NCI-H226 (cell line): Measurements from ENCODE around the gene ERVK3-1.
"Not testable (repeated sequence)": the region's sequence is repeated elsewhere in the genome, so short reads cannot be mapped to it uniquely, and the experiment has no call there.

Source experiments
- DNase-seq: peaks from one replicate; pipeline ENCODE4 v3.0.0-alpha.2; 2015

ERVK3-1 gene

DNA sequence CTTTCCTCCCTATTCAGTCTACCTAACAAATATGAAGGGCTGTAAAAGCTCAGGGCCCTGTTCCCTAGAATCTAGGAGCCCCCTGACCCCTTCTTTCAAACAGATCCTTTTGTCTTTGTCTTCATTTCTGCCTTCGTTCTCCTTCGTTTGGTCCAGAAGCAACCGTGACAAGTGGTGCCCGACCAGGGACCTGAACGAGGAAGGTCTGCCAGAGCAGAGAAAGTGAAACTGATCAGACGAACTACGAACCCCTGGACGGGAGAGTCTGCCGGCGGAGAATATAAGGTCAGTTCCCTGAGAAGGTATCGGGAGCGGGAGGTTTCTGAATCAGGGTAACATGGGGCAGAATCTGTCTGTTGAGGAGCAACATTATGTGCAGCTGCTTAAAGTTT is 751 bp downstream of the ERVK3-1 start:
- DNase-seq = no peak

DNA sequence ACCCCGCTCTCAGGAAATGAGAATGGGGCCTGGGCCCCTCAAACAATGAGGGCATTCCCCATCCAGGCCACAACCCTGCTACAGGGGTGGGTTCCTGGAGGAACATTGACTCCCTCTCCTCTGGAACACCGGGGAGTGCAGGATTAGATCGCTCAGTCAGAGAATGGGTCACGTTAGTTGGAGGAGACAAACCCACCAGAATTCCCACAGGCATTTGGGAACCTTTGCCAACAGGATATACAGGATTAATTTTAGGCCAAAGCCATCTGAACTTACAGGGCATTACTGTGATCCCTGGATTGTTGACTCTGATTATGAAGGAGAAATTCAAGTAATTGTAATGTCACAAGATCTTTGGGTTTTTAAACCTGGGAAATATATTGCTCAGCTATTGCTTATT is 2.6 kb downstream of the ERVK3-1 start:
- DNase-seq = no peak

DNA sequence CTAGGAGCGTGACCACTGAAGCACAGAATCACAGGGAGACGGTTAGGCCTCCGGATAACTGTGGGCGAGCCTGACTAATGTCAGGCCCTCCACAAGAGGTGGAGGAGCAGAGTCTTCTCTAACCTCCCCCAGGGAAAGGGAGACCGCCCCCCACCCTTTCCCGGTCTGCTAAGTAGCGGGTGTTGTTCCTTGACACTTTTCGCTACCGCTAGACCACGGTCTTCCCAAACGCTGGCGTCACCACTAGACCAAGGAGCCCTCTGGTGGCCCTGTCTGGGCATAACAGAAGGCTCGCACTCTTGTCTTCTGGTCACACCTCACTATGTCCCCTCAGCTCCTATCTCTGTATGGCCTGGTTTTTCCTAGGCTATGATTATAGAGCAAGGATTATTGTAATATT is 5.5 kb downstream of the ERVK3-1 start:
- not testable (repeated sequence) for DNase-seq

DNA sequence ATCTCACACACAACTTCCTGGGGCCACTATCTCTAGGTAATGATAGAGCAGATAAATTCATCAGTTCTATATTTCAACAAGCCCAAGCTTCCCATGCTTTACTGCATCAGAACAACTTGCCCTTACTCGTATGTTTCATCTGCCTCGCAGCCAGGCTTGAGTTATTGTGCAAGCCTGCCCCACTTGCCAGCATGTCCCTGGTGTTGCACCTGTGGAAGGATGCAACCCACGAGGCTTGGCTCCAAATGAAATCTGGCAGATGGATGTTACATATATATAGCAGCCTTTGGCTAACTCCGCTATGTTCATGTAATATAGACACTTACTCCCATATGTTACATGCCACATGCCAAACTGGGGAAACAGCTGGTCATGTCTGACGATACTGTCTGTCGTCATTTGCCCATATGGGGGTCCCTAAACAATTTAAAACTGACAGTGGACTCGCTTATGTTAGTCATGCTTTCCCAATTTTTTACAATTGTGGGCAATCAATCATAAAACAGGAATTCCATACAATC is 6.2 kb downstream of the ERVK3-1 start:
- no peak for DNase-seq

DNA sequence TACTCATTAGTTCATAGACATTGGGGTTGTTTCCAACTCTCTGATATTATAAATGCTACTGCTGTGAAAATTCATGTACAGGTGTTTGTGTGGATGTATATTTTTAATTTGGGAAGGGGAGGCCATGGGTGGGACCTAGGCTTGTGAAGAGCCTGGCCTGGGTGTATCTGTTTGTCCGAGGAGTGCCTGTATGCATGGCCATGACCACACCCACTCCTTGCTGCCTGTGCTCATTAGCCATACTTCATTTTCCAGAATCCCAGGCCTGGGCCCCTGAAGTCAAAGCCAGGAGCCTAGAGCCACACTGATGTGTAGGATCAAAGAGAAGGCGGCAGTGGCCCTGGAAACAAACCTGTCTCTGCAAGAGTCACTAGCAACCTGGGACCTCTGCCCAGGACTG is 10.4 kb downstream of the ERVK3-1 start:
- no peak for DNase-seq

DNA sequence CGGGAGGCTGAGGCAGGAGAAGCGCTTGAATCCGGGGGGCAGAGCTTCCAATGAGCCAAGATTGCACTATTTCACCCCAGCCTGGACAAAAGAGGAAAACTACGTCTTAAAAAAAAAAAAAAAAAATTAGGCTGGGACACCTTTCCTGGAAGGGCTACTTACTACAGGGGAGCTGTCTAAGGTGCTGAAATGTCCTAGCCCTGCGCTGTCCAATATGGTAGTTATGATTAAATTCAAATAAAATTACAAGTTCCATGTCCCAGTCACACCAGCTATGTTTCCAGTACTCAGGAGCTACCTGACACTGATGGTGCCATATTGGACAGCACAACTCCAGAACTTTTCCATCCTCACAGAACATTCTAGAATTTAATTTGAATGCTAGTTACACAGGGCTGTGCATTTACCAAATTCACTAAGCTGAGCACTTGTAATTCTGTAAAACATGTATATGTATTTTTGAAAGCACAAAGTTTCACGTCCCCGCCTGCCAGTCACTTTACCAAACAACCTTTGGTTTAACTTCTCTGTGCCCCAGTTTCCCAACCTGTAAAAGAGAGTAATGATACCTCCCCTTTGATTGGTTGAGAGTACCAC is 12.4 kb downstream of the ERVK3-1 start:
- DNase-seq = peak; percentile 25

DNA sequence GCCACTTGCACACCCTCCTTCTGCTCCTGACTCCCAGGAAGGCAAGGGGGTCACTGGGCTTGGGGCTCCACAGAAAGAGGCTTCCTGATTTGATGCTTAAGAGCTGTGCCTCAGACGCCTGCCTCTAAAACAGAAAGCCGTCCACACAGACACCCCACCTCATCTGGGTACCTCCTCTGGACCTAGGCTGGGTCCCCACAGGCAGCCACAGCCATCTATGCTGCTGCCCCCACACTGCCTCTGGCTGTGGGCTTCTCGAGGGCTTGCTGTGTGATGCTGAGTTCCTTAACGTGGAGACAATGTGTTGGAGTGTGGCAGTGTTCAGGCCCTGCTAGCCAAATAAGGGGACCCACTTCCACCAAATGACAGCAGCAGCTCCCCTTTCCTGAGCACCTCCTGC is 13.1 kb downstream of the ERVK3-1 start:
- DNase-seq = no peak

DNA sequence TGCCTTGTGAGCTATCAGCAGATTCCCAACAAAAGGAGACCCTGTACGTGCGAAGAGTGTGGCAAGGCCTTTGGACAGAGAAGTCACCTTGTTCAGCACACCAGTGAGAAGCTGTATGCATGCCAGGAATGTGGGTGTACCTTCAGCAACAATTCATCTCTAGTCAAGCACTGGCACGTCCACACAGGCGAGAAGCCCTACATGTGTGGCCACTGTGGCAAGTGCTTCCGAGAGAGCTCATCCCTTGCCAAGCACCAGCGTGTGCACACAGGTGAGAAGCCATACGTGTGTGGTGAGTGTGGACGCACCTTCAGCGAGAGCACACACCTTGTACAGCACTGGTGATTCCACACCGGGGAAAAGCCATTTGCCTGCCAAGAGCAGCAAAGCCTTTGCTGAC is 14.1 kb downstream of the ERVK3-1 start:
- no peak for DNase-seq

DNA sequence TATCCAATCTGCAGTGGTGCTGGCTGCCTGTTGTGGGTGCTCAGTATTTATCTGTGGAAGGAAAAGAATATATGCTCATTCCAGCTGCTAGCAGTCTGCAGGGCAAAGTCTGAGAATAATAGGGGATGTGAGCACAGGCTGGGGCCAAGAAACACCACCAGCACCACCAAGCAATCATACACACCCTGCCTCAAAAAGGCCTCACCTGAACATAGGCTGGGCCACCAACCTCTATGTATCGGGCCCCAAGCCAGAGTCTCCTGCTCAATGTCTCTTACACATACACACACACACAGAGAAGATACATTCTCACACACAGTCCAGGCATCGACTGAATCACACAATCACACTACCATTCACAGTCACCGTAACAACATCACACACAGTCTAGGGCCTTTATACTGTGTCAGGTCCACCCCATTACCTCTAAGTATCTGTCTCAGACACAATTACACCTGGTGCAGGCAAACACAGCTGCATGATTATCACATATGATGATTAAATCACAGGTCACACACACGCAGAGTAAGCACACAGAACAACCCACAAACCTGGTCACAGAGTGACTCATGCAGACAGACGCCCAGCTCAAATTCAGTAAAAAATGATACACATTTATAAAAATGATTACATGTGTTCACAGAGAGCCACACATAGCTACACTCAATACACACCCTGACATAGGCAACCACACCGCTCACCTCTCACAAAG is 20.3 kb downstream of the ERVK3-1 start:
- no peak for DNase-seq

DNA sequence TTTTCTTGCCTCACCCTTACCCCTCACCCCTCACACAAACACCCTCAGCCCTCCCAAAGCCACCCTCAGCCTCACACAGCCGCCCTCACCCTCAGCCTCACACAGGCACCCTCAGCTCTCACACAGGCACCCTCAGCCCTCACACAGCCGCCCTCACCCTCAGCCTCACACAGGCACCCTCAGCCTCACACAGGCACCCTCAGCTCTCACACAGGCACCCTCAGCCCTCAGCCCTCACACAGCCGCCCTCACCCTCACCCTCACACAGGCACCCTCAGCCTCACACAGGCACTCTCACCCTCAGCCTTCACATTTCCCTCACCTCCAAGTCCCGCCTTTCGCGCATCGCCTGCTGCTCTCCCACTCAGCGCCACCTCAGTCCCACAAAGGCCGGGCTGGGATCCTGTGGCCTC is 21.3 kb downstream of the ERVK3-1 start:
- no peak for DNase-seq

DNA sequence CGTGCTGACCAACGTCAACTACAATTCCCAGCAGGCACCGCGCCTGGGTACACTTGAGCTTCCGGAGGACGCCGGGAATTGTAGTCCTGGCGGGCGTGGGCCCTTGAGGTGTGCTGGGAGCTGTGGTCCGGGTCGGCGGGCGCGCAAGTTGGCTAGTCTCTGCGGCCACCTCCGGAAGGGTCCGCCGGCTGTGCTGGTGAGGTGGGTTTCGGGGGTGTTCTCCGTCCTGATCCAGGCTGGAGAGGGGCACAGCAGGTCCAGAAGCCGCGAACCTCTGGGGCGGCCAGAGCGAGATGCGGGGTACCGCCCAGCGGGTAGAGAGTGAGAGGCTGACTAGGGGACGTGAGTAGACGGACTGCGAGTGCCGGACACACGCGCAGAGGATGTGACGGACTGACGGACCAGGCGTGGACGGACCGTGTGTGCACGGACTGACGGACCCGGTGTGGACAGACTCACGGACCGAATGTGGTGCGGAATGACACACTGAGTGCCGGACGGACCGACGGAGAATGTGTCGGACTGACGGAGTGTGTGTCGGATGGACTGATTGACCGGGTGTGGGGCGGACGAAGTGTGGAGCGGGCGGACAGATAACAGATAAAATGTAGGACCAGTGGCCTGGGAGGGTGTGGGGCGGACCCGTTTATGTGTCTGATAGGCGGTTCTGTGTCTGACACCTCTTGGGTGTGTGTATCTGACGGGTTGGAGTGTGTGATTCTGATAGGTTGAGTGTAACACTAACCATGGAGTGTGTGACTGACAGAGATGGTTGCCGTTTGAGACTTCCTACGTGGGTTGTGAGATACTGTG is 21.9 kb downstream of the ERVK3-1 start, which contains the start of gene ZSCAN22:
ZSCAN22 (plus strand) TSS at position 81 of the 813 bp plus-strand sequence. CDS start 7,809 bp downstream, outside the sequence.
- peak; percentile 97 for DNase-seq

DNA sequence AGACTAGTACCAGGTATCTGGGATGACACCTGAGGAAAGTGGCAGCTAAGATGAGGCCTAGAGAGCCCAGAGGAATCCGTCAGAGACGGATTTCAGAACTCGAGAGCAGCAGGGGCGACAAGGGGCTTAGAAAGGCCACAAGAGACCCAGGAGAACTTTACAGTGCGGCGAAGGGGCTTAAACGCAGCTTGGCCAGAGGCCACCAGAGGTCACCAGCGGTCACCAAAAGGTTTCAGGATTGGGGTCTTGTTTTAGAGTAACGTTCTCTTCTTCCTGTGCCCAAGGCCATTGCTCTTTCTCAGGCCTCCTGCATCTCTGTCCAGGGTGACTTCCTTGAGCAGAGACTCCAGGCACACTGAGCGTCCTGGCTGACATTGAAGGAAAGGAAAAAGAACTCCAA is 23.8 kb downstream of the ERVK3-1 start:
- no peak for DNase-seq

DNA sequence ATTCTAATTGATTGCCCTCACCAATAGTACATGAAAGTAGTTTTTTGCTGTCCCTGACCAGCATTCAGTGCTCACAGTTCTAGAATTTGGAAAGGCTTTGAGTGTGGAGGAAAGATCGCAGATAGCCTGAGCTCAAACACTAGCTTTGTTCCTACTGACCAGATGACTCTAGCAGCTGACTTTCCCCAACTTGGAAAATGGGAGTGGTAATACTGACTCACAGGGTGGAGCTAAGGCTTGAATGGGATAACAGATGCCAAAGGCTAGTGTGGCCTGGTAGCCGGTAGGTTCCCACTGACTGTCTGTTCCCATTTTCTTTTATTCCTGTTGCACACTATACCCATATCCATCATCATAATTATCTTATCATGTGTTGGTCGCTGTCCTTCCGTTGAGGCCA is 25.3 kb downstream of the ERVK3-1 start:
- peak; percentile 79 for DNase-seq

DNA sequence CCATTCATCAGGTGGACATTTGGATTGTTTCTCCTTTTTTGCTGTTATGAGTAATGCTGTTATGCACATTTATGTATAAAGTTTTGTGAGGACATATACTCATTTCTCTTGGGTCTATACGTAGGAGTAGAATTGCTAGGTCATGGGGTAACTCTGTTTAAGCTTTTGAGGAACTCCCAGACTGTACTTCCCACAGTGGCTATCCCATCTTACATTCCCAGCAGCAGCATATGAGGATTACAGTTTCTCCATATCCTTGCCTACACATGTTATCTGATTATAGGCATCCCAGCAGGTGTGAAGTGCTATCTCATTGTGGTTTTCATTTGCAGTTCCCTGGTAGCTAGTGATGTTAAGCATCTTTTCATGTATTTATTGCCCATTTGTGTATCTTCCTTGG is 27.5 kb downstream of the ERVK3-1 start:
- no peak for DNase-seq

DNA sequence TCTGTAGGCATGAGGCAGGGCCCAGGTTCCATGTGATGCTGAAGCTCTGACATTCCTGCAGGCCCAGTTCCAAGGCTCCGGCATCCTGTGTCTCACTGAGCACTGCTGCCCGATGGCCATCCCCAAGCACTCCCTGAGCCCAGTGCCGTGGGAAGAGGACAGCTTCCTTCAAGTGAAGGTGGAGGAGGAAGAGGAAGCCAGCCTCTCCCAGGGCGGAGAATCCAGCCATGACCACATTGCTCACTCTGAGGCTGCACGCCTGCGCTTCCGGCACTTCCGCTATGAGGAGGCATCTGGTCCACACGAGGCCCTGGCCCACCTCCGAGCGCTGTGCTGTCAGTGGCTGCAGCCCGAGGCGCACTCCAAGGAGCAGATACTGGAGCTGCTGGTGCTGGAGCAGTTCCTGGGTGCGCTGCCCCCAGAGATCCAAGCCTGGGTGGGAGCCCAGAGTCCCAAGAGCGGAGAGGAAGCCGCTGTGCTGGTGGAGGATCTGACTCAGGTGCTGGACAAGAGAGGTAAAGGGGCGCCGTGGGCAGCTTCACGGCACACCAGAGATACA is 29.6 kb downstream of the ERVK3-1 start:
- no peak for DNase-seq

DNA sequence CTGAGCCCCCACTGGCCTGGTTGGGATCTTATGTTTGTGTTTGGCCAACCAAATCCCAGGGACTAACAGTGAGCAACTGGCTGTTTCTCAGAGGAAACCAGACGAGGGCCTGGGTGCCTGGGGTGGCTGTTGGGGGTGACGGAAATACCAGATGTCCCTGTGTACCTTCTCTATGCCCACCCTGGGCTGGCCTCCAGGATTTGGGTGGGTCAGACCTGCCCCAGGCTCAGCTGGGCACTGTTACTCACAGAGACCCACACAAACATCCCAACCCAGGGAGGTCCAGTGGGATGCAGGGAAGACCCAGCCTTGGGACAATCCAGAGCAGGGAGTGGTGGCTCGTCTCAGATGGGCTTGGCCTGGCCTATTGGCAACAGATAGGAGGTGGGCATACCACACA is 30.5 kb downstream of the ERVK3-1 start:
- DNase-seq = no peak

DNA sequence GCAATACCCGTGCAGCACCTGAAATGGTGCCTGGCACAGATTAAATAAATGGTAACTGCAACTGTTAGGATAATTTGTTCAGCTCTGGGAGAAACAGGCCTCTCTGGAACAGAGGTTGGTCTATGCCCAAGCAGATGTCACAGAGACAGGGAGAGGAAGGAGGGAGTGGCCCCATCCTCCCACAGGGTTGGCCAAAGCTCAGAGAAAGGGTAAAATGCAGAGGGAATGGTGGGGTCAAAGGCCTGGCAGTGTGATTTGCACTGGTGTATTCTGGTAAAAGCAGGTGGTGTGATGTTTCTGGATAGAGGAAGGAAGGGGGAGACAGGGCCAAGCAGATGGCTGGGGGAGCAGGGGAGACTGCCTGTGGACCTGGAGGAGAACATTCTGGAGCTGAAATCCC is 31.0 kb downstream of the ERVK3-1 start:
- no peak for DNase-seq

DNA sequence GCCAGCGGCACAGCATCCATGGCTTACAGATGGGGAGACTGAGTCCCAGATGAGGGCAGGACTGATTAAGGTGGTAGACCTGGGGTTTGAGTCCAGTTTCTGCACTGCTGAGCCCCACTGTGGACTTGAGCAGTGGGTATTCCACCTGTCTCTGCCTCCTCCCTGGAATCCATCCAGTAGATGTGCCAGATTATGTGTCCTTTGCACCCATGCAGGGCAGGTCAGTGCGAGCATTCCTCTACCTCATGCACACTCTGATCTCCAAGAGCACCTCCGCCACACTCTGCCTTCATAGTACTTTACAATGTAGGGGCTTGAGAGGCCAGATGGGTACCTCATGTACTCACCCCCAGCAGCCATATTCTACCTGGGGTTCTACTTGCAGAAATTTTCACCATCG is 31.6 kb downstream of the ERVK3-1 start:
- no peak for DNase-seq

DNA sequence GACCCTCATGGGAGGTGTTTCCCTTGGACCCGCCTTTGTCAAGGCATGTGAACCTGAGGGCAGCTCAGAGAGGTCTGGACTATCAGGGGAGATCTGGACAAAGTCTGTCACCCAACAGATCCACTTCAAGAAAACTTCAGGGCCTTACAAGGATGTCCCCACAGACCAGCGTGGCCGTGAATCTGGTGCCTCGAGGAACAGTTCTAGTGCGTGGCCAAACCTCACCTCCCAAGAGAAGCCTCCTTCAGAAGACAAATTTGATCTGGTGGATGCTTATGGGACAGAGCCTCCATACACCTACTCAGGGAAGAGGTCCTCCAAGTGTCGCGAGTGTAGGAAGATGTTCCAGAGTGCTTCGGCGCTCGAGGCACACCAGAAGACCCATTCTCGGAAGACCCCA is 33.2 kb downstream of the ERVK3-1 start:
- no peak for DNase-seq

DNA sequence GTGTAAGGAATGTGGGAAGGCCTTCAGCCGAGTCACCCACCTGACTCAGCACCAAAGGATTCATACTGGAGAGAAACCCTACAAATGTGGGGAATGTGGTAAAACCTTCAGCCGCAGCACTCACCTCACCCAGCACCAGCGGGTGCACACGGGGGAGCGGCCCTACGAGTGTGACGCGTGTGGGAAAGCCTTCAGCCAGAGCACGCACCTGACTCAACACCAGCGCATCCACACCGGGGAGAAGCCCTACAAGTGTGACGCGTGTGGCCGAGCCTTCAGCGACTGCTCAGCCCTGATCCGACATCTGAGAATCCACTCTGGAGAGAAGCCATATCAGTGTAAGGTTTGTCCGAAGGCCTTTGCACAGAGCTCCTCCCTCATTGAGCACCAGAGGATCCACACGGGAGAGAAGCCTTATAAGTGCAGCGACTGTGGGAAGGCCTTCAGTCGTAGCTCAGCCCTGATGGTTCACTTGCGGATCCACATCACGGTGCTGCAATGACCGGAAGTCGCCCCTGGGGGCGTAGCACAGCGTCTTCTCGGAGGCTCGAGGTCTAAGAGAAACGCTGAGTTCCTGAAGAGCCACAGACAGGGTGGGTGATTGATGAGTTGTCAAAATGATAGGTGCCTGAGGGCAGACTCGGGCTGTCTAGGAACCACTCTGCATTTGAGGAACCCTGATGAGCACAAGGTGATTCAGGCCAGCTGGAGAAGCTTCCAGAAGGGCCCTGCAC is 33.8 kb downstream of the ERVK3-1 start:
- peak; percentile 34 for DNase-seq

DNA sequence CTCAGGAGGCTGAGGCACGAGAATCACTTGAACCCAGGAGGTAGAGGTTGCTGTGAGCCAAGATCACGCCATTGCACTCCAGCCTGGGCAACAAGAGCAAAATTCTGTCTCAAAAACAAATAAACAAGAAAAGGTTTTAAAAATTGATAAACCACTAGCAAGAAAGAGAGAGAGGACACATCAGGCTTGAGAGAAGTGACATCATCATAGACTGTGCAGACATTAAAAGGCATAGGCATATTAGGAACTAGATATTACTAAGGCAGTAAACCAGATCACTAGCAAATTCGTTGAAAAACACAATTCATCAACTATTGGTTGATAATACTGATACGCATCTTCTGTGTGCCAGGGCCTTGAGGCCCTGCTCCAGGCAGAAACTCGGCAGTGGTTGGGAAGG is 40.4 kb downstream of the ERVK3-1 start:
- no peak for DNase-seq
